ENCODE results near the gene SEMA5B.

- no peak for TF ChIP-seq EZH2 (optimal IDR thresholded peaks at IDR 0.05; ENCODE audit: low read depth, low read length)
- TF ChIP-seq, protein P1, sequence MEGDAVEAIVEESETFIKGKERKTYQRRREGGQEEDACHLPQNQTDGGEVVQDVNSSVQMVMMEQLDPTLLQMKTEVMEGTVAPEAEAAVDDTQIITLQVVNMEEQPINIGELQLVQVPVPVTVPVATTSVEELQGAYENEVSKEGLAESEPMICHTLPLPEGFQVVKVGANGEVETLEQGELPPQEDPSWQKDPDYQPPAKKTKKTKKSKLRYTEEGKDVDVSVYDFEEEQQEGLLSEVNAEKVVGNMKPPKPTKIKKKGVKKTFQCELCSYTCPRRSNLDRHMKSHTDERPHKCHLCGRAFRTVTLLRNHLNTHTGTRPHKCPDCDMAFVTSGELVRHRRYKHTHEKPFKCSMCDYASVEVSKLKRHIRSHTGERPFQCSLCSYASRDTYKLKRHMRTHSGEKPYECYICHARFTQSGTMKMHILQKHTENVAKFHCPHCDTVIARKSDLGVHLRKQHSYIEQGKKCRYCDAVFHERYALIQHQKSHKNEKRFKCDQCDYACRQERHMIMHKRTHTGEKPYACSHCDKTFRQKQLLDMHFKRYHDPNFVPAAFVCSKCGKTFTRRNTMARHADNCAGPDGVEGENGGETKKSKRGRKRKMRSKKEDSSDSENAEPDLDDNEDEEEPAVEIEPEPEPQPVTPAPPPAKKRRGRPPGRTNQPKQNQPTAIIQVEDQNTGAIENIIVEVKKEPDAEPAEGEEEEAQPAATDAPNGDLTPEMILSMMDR (IDR thresholded peaks at IDR 0.05; ENCODE audit: low read length), result no peak
These were observed 5.5 kb downstream of the SEMA5B start for GRCh38 chr3:123021996-123022510.

Measured in MM.1S (cell line).